NCI-H82 treated with DMSO at 0.1 percent for 48 hours (cell line): ENCODE results near the gene AIRE.
"Not testable (repeated sequence)": the region's sequence is repeated elsewhere in the genome, so short reads cannot be mapped to it uniquely, and the experiment has no call there.

Experiments
- DNase-seq: peaks from one replicate; lab custom pipeline; 2025; ENCODE audit not compliant: unreplicated experiment; lab: John Stamatoyannopoulos, UW

Gene AIRE

GRCh38 chr21:44334329-44335030 lies 48.8 kb downstream of the AIRE start:
- no peak for DNase-seq

GRCh38 chr21:44335266-44336059 lies 49.8 kb downstream of the AIRE start:
- DNase-seq = no peak

- no peak for DNase-seq
Observed at GRCh38 chr21:44337449-44337848, 51.8 kb downstream of the AIRE start.

- peak; percentile 20 for DNase-seq
Observed at GRCh38 chr21:44337941-44338895, 52.5 kb downstream of the AIRE start.

- peak; percentile 71 for DNase-seq
Observed at GRCh38 chr21:44338971-44339910, 53.6 kb downstream of the AIRE start, which contains the start of gene CFAP410. Gene CFAP410 (minus strand): TSS chr21:44339390. CDS start chr21:44339194, 196 bp downstream.

- not testable (repeated sequence) for DNase-seq
Observed at GRCh38 chr21:44341726-44342458, 56.2 kb downstream of the AIRE start.

GRCh38 chr21:44342981-44343380 lies 57.3 kb downstream of the AIRE start:
- DNase-seq = not testable (repeated sequence)

- DNase-seq = no peak
Observed at GRCh38 chr21:44344541-44345183, 59.0 kb downstream of the AIRE start.

GRCh38 chr21:44345495-44345894 lies 59.8 kb downstream of the AIRE start:
- no peak for DNase-seq

GRCh38 chr21:44347911-44348451 lies 62.3 kb downstream of the AIRE start:
- DNase-seq = no peak
